Colonic mucosa (tissue), 4 donors: ENCODE measurements around the gene GMIP. TPM values are rescaled to one million over a fixed set of nuclear protein-coding genes. Genes with fewer than 3 reads are reported as not detected.

Source experiments
- DNase-seq: peaks from one replicate; pipeline ENCODE4 v3.0.0-alpha.2; 2020
- H3K27ac ChIP-seq: fragments of 200-600 bp; one replicate; pipeline ENCODE4 v1.8.0; 2021
- H3K27me3 ChIP-seq: fragments of 200-600 bp; one replicate; pipeline ENCODE4 v1.8.0; 2021
- H3K36me3 ChIP-seq: fragments of 200-600 bp; one replicate; pipeline ENCODE4 v1.8.0; 2021
- H3K4me1 ChIP-seq: fragments of 200-600 bp; one replicate; pipeline ENCODE4 v1.8.0; 2021; ENCODE audit warnings: mild to moderate bottlenecking
- H3K4me3 ChIP-seq: fragments of 200-600 bp; one replicate; pipeline ENCODE4 v1.8.0; 2021
- H3K9ac ChIP-seq, 2 donors: one replicate each; pipeline ENCODE4 v1.7.0; 2013; ENCODE audit warnings: control low read depth in 2 of 2, low read depth in 2 of 2, low read length in 2 of 2
- H3K9me3 ChIP-seq: fragments of 200-600 bp; one replicate; pipeline ENCODE4 v1.8.0; 2021
- CTCF ChIP-seq: fragments of 200-600 bp; IDR thresholded peaks from one replicate; pipeline ENCODE4 v1.8.0; 2022; ENCODE audit warnings: antibody characterized with exemption, mild to moderate bottlenecking
- intact Hi-C: fragments of 100-400 bp; cut with DNase I; formaldehyde crosslinking; loops from one replicate; pipeline ENCODE4 v1.14.1; 2022
- total RNA-seq, 2 donors: library from RNA; stranded (reverse); fragmentation: NEBNext Ultra II Directional in 1 of 2; extraction: Animal tissue kit (Norgen Biotek cat#: 25700) in 1 of 2; gene quantifications; one replicate each; pipeline ENCODE4 v1.2.1, GENCODE V29; 2021
- donor health status: healthy.
- donor health status: DM: no; HTN: no; CAD: no.
- donor health status: DM: no; HTN: no; CAD: no.

GMIP gene
- total RNA-seq, 2 donors from 2014 or later = 31.4 to 32.2 TPM

GRCh38 chr19:19631346-19631745, 12.1 kb downstream of the GMIP start:
- no peaks in the 10 kb centered on the region for H3K36me3 ChIP-seq
- no peaks in the 10 kb centered on the region for H3K27me3 ChIP-seq
- TF ChIP-seq CTCF = no peak
- no peak for DNase-seq
- H3K9ac ChIP-seq = no peak overlapping the region
- H3K4me1 ChIP-seq = no peaks in the 10 kb centered on the region
- H3K9me3 ChIP-seq = no peaks in the 10 kb centered on the region
- intact Hi-C loops = no loop called here
- no peak overlapping the region for H3K27ac ChIP-seq
- H3K4me3 ChIP-seq = no peak overlapping the region

GRCh38 chr19:19630426-19630825, 13.0 kb downstream of the GMIP start:
- intact Hi-C loops = no loop called here
- H3K27me3 ChIP-seq = no peaks in the 10 kb centered on the region
- H3K9ac ChIP-seq = no peak overlapping the region
- no peak overlapping the region for H3K27ac ChIP-seq
- H3K4me3 ChIP-seq = no peak overlapping the region
- TF ChIP-seq CTCF = no peak
- H3K36me3 ChIP-seq = no peaks in the 10 kb centered on the region
- H3K4me1 ChIP-seq = no peaks in the 10 kb centered on the region
- no peaks in the 10 kb centered on the region for H3K9me3 ChIP-seq
- DNase-seq = no peak

GRCh38 chr19:19630062-19630414, 13.4 kb downstream of the GMIP start:
- Histone ChIP-seq H3K9ac (no peak overlapping the region), H3K4me1 (no peaks in the 10 kb centered on the region), H3K36me3 (no peaks in the 10 kb centered on the region), H3K27ac (no peak overlapping the region), H3K27me3 (no peaks in the 10 kb centered on the region), H3K9me3 (no peaks in the 10 kb centered on the region), H3K4me3 (no peak overlapping the region)
- TF ChIP-seq CTCF = no peak
- no peak for DNase-seq
- intact Hi-C loops = no loop called here

- H3K9me3 ChIP-seq = no peaks in the 10 kb centered on the region
- H3K4me3 ChIP-seq = peak overlapping the region; percentile 73
- H3K4me1 ChIP-seq = no peaks in the 10 kb centered on the region
- intact Hi-C loops = no loop called here
- H3K9ac ChIP-seq = peak overlapping the region; percentile 58 to 69
- DNase-seq = peak; percentile 52
- TF ChIP-seq CTCF = no peak
- H3K36me3 ChIP-seq = no peaks in the 10 kb centered on the region
- H3K27ac ChIP-seq = peak overlapping the region; percentile 65
- H3K27me3 ChIP-seq = no peaks in the 10 kb centered on the region
Measured at GRCh38 chr19:19628501-19629134, 14.8 kb downstream of the GMIP start.

GRCh38 chr19:19627621-19628500, 15.6 kb downstream of the GMIP start, which contains the start of gene LPAR2:
Gene LPAR2, minus strand, starts transcription at chr19:19628220. Its CDS starts 945 bp downstream, at chr19:19627275.
- intact Hi-C loops = no loop called here
- DNase-seq = peak; percentile 76
- no peak for TF ChIP-seq CTCF
- no peaks in the 10 kb centered on the region for H3K36me3 ChIP-seq
- H3K4me3 ChIP-seq = peak within 1 kb of the TSS; percentile 73
- H3K9ac ChIP-seq = peak within 1 kb of the TSS; percentile 69 to 78
- H3K4me1 ChIP-seq = no peaks in the 10 kb centered on the region
- H3K9me3 ChIP-seq = no peaks in the 10 kb centered on the region
- H3K27ac ChIP-seq = peak within 1 kb of the TSS; percentile 65
- H3K27me3 ChIP-seq = no peaks in the 10 kb centered on the region
